Thyroid gland (tissue), 4 donors: ENCODE measurements around the gene ADAMTSL3. TPM values are rescaled to one million over a fixed set of nuclear protein-coding genes. Genes with fewer than 3 reads are reported as not detected.

Source experiments
- DNase-seq, 2 donors: peaks; one replicate each; pipeline ENCODE4 v3.0.0-alpha.2; 2019
- H3K27ac ChIP-seq, 3 donors: fragments of 200-600 bp; sonication (generic); 1 replicate in 2 of 3; 2 replicates in 1 of 3; pipeline ENCODE4 v1.5.1; 2016 to 2019; ENCODE audit warnings: mild to moderate bottlenecking in 1 of 3, moderate library complexity in 1 of 3
- H3K27me3 ChIP-seq: fragments of 200-600 bp; sonication (generic); one replicate; pipeline ENCODE4 v1.5.1; 2019
- H3K36me3 ChIP-seq, 2 donors: fragments of 200-600 bp; sonication (generic); one replicate each; pipeline ENCODE4 v1.5.1; 2016 to 2019
- H3K4me1 ChIP-seq, 2 donors: fragments of 200-600 bp; sonication (generic); one replicate each; pipeline ENCODE4 v1.5.1; 2017 to 2019
- H3K4me3 ChIP-seq, 3 donors: fragments of 200-600 bp; sonication (generic); replicated peaks in 1 of 3; 1 replicate in 2 of 3; 2 replicates in 1 of 3; pipeline ENCODE4 v1.5.1; 2016; ENCODE audit warnings: mild to moderate bottlenecking in 1 of 3
- H3K9me3 ChIP-seq: fragments of 200-600 bp; sonication (generic); one replicate; pipeline ENCODE4 v1.5.1; 2017
- CTCF ChIP-seq, 6 experiments: fragments of 200-600 bp in 3 of 6; fragments of 450-650 bp in 3 of 6; sonication (generic) in 3 of 6; IDR thresholded peaks; one replicate each; pipeline ENCODE4 v1.5.1; 2016 to 2019; ENCODE audit warnings: antibody characterized with exemption in 6 of 6, mild to moderate bottlenecking in 2 of 6, inconsistent platforms in 1 of 6, moderate library complexity in 1 of 6
- POLR2A ChIP-seq, 2 donors: fragments of 450-650 bp; IDR thresholded peaks; one replicate each; pipeline ENCODE4 v1.6.1; 2017; ENCODE audit warnings: antibody characterized with exemption in 2 of 2, mild to moderate bottlenecking in 2 of 2, moderate library complexity in 1 of 2
- WGBS, 2 donors: methylation state at CpG; one replicate each; pipeline ENCODE4 v1.1.5; 2017; 5-methylcytosine and 5-hydroxymethylcytosine counted together
- intact Hi-C: fragments of 100-400 bp; cut with DNase I; formaldehyde crosslinking; loops from one replicate; pipeline ENCODE4 v1.15.1; 2023
- total RNA-seq, 4 donors: library from RNA; depleted of rRNA; stranded (reverse); fragments of >200 nt; gene quantifications; one replicate each; pipeline ENCODE4 v1.2.3, GENCODE V29; 2016

The ADAMTSL3 gene
- total RNA-seq, 4 donors from 2014 or later: 5.5 to 14.8 (median 6.5) TPM

- Histone ChIP-seq H3K4me3 (no peak overlapping the region), H3K4me1 (no peaks in the 10 kb centered on the region), H3K27me3 (no peaks in the 10 kb centered on the region), H3K9me3 (no peaks in the 10 kb centered on the region), H3K36me3 (no peaks in the 10 kb centered on the region), H3K27ac (no peak overlapping the region)
- no peak for TF ChIP-seq CTCF (IDR thresholded peaks at IDR 0.05)
- no peak for TF ChIP-seq POLR2A (IDR thresholded peaks at IDR 0.05)
- intact Hi-C loops: no loop called here
- DNase-seq: no peak
- WGBS, 2 donors: 90 to 93% methylated on average over 4 of the region's 4 CpGs
Observed at GRCh38 chr15:83940136-83940535, 286.2 kb downstream of the ADAMTSL3 start.

- intact Hi-C loops: no loop called here
- no peaks in the 10 kb centered on the region for H3K4me1 ChIP-seq
- H3K9me3 ChIP-seq: no peaks in the 10 kb centered on the region
- no peaks in the 10 kb centered on the region for H3K27me3 ChIP-seq
- TF ChIP-seq POLR2A (IDR thresholded peaks at IDR 0.05) (no peak), CTCF (IDR thresholded peaks at IDR 0.05) (no peak)
- H3K36me3 ChIP-seq: no peaks in the 10 kb centered on the region
- no peak for DNase-seq
- H3K4me3 ChIP-seq: no peak overlapping the region
- WGBS, 2 donors: 77 to 89% methylated on average over 3 of the region's 3 CpGs
- no peak overlapping the region for H3K27ac ChIP-seq
Observed at GRCh38 chr15:83943043-83943442, 289.1 kb downstream of the ADAMTSL3 start.

- no peaks in the 10 kb centered on the region for H3K27me3 ChIP-seq
- no peak overlapping the region for H3K4me3 ChIP-seq
- 92 to 95% methylated on average over 4 of the region's 4 CpGs for WGBS, 2 donors
- intact Hi-C loops: no loop called here
- H3K27ac ChIP-seq: no peak overlapping the region
- H3K4me1 ChIP-seq: no peaks in the 10 kb centered on the region
- H3K36me3 ChIP-seq: no peaks in the 10 kb centered on the region
- H3K9me3 ChIP-seq: no peaks in the 10 kb centered on the region
- TF ChIP-seq CTCF (IDR thresholded peaks at IDR 0.05): no peak
- no peak for TF ChIP-seq POLR2A (IDR thresholded peaks at IDR 0.05)
- no peak for DNase-seq
Observed at GRCh38 chr15:83943849-83944404, 290.0 kb downstream of the ADAMTSL3 start.

GRCh38 chr15:83947156-83947555 lies 293.2 kb downstream of the ADAMTSL3 start:
- Histone ChIP-seq H3K36me3 (no peaks in the 10 kb centered on the region), H3K27ac (no peak overlapping the region), H3K9me3 (no peaks in the 10 kb centered on the region), H3K4me1 (no peaks in the 10 kb centered on the region), H3K27me3 (no peaks in the 10 kb centered on the region), H3K4me3 (no peak overlapping the region)
- TF ChIP-seq POLR2A (IDR thresholded peaks at IDR 0.05) (no peak), CTCF (IDR thresholded peaks at IDR 0.05) (no peak)
- WGBS, 2 donors: 48 to 61% methylated on average over 4 of the region's 4 CpGs
- DNase-seq: no peak
- intact Hi-C loops: no loop called here

GRCh38 chr15:83954506-83954905 lies 300.6 kb downstream of the ADAMTSL3 start:
- no peak for DNase-seq
- Histone ChIP-seq H3K27me3 (no peaks in the 10 kb centered on the region), H3K27ac (no peak overlapping the region), H3K4me1 (no peaks in the 10 kb centered on the region), H3K4me3 (no peak overlapping the region), H3K36me3 (no peaks in the 10 kb centered on the region), H3K9me3 (no peaks in the 10 kb centered on the region)
- intact Hi-C loops: no loop called here
- TF ChIP-seq CTCF (IDR thresholded peaks at IDR 0.05) (no peak), POLR2A (IDR thresholded peaks at IDR 0.05) (no peak)
